ENCODE results near the gene OR11H6. TPM values are rescaled to one million over a fixed set of nuclear protein-coding genes. Genes with fewer than 3 reads are reported as not detected.
"Not testable (repeated sequence)": the region's sequence is repeated elsewhere in the genome, so short reads cannot be mapped to it uniquely, and the experiment has no call there.

Gene OR11H6
- polyA plus RNA-seq, 1 of the 3 experiments (the other 2 are of a cell fraction): not detected

DNA sequence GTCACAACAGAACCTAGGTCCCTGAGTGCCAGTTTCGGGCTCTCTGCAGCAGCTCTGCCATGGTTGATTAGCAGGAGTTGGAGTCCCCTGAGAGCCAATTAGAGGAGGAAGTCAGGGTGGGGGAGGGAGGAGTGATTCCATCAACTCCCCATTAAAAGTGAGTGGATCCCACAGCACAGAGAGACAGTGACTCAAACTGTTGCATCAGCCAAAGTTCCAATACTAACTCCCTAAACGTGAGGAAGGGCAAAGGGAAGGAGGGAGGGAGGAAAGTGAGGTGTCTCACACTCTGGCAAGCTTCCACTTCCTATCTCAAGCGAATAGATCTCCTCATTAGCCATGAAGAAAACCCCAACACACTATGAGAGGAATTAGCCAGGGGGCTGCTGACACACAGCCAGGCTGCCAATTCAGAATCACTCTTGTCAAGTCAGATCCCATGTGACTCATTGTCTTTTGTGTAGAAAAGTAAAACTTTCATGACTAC, 39.2 kb downstream of the OR11H6 start:
- Histone ChIP-seq H3F3A (replicated peaks; ENCODE audit: insufficient read depth) (peaks cover 3% of the 10 kb centered on the region), H3K9me2 (no peaks in the 10 kb centered on the region), H3K4me3 (ENCODE audit: low read depth in 2 of 2, low read length in 1 of 2) (no peak overlapping the region), H3K9me3 (no peaks in the 10 kb centered on the region), H3K9ac (no peak overlapping the region), H3K27ac (ENCODE audit: low read depth in 2 of 2, low read length in 1 of 2) (0 out of 4 replicates have a peak overlapping the region, but pooled peaks of 1 of the 2 experiments have one; percentile 1), H3K79me2 (ENCODE audit: insufficient read depth) (no peaks in the 10 kb centered on the region), H3K4me2 (no peak overlapping the region), H3K36me3 (replicated peaks in 1 of 2; ENCODE audit: control insufficient read depth in 1 of 2, insufficient read depth in 2 of 2, low read length in 1 of 2) (no peaks in the 10 kb centered on the region), H4K20me1 (ENCODE audit: insufficient read depth) (no peaks in the 10 kb centered on the region), H2AFZ (ENCODE audit: low read depth) (peak overlapping the region; percentile 58; the same call in 1 of the 2 replicates), H3K4me1 (ENCODE audit: control insufficient read depth in 1 of 2, insufficient read depth in 2 of 2, low read depth in 1 of 2, low read length in 1 of 2) (peaks cover 0 to 7% of the 10 kb centered on the region in 2 experiments; a peak in 1 of 4 replicates), H3K27me3 (ENCODE audit: insufficient read depth) (no peaks in the 10 kb centered on the region)
- no peak for TF ChIP-seq JUND (IDR thresholded peaks at IDR 0.05)
- TF ChIP-seq, protein P1, sequence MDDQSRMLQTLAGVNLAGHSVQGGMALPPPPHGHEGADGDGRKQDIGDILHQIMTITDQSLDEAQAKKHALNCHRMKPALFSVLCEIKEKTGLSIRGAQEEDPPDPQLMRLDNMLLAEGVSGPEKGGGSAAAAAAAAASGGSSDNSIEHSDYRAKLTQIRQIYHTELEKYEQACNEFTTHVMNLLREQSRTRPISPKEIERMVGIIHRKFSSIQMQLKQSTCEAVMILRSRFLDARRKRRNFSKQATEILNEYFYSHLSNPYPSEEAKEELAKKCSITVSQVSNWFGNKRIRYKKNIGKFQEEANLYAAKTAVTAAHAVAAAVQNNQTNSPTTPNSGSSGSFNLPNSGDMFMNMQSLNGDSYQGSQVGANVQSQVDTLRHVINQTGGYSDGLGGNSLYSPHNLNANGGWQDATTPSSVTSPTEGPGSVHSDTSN (IDR thresholded peaks at IDR 0.05): no peak
- TF ChIP-seq GATA2 (CRISPR knock-in tag; IDR thresholded peaks at IDR 0.05): no peak
- TF ChIP-seq, protein P2, sequence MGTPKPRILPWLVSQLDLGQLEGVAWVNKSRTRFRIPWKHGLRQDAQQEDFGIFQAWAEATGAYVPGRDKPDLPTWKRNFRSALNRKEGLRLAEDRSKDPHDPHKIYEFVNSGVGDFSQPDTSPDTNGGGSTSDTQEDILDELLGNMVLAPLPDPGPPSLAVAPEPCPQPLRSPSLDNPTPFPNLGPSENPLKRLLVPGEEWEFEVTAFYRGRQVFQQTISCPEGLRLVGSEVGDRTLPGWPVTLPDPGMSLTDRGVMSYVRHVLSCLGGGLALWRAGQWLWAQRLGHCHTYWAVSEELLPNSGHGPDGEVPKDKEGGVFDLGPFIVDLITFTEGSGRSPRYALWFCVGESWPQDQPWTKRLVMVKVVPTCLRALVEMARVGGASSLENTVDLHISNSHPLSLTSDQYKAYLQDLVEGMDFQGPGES (IDR thresholded peaks at IDR 0.05; ENCODE audit: low read depth, low read length): no peak
- TF ChIP-seq, protein P3, sequence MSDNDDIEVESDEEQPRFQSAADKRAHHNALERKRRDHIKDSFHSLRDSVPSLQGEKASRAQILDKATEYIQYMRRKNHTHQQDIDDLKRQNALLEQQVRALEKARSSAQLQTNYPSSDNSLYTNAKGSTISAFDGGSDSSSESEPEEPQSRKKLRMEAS (IDR thresholded peaks at IDR 0.05; ENCODE audit: low read depth): no peak
- no peak for TF ChIP-seq TEAD4 (IDR thresholded peaks at IDR 0.05; ENCODE audit: borderline replicate concordance, insufficient read depth)
- no peak for TF ChIP-seq FOXJ3 (CRISPR knock-in tag; IDR thresholded peaks at IDR 0.05)
- TF ChIP-seq POLR2AphosphoS5 (IDR thresholded peaks at IDR 0.05; ENCODE audit: low read depth, low read length): no peak
- TF ChIP-seq, protein P4, sequence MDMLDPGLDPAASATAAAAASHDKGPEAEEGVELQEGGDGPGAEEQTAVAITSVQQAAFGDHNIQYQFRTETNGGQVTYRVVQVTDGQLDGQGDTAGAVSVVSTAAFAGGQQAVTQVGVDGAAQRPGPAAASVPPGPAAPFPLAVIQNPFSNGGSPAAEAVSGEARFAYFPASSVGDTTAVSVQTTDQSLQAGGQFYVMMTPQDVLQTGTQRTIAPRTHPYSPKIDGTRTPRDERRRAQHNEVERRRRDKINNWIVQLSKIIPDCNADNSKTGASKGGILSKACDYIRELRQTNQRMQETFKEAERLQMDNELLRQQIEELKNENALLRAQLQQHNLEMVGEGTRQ (IDR thresholded peaks at IDR 0.05; ENCODE audit: borderline replicate concordance, low read depth, low read length): no peak
- TF ChIP-seq NFIC (IDR thresholded peaks at IDR 0.05; ENCODE audit: borderline replicate concordance): no peak; the same call in 1 of the 2 replicates
- no peak for TF ChIP-seq FOXM1 (IDR thresholded peaks at IDR 0.05; ENCODE audit: low read depth)
- TF ChIP-seq SMC3 (IDR thresholded peaks at IDR 0.05; ENCODE audit: low read depth, low read length): no peak
- no peak for TF ChIP-seq TAF1 (IDR thresholded peaks at IDR 0.05; ENCODE audit: borderline replicate concordance, low read depth, low read length)
- 22% methylated on average over 3 of the region's 3 CpGs for WGBS (ENCODE audit: low lambda C conversion rate)
- POLR2A ChIA-PET: no interaction called here
- no peak for DNase-seq
- CTCF ChIA-PET: interaction anchor here (1.0 kb wide), 1 partner anchor 27 kb away, joined by 3 read pairs; no protein-coding TSS in a partner anchor

DNA sequence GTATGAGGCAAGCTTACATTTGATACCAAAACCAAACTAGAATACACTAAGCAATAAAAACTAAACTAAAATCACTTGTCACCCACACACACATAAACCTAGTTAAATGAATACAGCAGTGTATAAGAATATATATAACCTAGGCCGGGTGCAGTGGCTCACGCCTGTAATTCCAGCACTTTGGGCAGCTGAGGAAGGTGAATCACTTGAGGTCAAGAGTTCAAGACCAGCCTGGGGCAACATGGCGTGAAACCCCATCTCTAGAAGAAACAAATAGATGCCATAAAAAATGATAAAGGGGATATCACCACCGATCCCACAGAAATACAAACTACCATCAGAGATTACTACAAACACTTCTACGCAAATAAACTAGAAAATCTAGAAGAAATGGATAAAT, 40.9 kb downstream of the OR11H6 start:
- CTCF ChIA-PET: not testable (repeated sequence)

More for the DNA sequence above, 40.9 kb downstream of the OR11H6 start:
- H3K79me2 ChIP-seq (ENCODE audit: insufficient read depth); H3K36me3 ChIP-seq (replicated peaks in 1 of 2; ENCODE audit: control insufficient read depth in 1 of 2, insufficient read depth in 2 of 2, low read length in 1 of 2); H3K4me1 ChIP-seq (ENCODE audit: control insufficient read depth in 1 of 2, insufficient read depth in 2 of 2, low read depth in 1 of 2, low read length in 1 of 2); H4K20me1 ChIP-seq (ENCODE audit: insufficient read depth); H2AFZ ChIP-seq (ENCODE audit: low read depth); H3F3A ChIP-seq (replicated peaks; ENCODE audit: insufficient read depth); H3K9ac ChIP-seq; H3K27me3 ChIP-seq (ENCODE audit: insufficient read depth); POLR2A ChIA-PET; H3K4me2 ChIP-seq; DNase-seq; H3K4me3 ChIP-seq (ENCODE audit: low read depth in 2 of 2, low read length in 1 of 2); H3K9me3 ChIP-seq; H3K9me2 ChIP-seq; H3K27ac ChIP-seq (ENCODE audit: low read depth in 2 of 2, low read length in 1 of 2): not testable (repeated sequence)
- 63% methylated on average over 5 of the region's 5 CpGs for WGBS (ENCODE audit: low lambda C conversion rate)
